Measurements from ENCODE around the gene RFX3. TPM values are rescaled to one million over a fixed set of nuclear protein-coding genes. Genes with fewer than 3 reads are reported as not detected.
A peak's percentile ranks its signal among the peaks of the same experiment; 100 is the strongest.

RFX3 gene
- total RNA-seq, 1 donor from 2014 or later: 71.4 TPM

DNA sequence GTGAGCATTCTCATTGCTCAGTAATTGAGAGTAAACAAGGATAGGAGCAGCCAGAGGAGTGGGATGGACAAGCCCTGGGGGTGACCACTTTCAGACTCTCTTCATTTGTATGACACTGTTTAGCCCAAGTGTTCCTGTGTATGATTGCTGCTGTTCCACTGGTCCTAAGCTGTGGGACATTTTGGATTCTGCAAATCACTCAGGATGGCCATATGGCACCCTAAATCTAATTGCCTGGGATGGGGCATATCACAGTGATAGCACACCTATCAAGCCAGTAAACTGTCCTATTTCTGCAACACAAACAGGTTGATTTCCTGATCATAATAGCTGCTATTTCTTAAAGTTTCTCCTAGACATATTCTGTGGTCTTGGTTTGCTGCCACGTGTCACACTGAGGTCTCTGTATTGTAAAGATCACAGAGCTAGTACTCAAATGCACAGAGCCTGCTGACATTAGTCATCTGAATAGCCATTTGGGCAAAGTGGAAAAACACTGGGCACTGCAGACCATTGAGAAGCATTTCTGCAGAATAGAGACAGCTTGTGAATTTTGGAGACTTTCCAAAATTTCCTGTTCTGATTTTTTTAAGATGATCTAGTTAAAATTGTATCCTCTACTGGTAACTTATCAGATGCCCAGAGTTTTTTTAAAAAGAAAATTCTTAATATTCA, 320.2 kb downstream of the RFX3 start:
- DNase-seq: peak; percentile 9

DNA sequence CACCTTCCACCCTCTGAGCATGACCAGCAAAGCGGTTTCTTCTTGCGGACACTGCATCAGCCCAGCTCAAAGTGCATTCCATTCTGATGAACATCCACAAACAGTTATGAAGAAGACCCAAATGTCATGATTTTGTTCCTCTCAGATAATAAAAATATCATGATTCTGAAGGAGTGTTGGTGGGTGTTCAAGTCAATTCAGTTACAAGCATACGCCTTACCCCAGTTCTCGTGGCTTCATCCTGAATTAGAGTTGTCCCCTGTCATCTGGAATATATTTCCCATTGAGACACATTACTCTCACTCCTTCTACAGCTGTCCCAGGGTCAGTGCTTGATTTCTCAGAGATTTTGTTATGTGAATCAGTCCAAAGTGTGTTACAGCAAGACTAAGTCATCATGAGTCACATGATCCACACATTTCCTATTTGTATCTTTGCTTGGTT, 325.4 kb downstream of the RFX3 start:
- no peak for DNase-seq

- DNase-seq: no peak
These were observed 332.0 kb downstream of the RFX3 start for GRCh38 chr9:3193791-3194190.

DNA sequence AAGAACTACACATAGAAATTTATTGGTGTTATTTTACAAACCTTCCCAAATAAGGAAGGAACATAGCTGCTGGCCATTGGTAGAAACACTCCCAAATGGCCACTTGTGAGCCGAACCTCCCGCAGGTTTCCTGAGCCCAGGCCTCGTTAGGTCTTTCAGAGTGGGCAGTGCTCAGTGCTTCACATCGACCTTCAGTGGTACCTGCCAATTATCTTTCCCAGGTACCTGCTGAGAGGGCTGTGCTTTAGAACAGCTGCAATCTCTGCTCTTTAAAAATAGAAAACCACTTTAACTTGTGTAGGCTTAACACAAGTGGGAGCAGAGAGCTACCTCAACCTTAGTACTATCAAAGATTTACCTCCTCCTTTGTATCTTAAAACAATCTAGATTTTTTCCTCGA, 334.1 kb downstream of the RFX3 start:
- no peak for DNase-seq

GRCh38 chr9:3189113-3189861, 336.5 kb downstream of the RFX3 start:
- no peak for DNase-seq

DNA sequence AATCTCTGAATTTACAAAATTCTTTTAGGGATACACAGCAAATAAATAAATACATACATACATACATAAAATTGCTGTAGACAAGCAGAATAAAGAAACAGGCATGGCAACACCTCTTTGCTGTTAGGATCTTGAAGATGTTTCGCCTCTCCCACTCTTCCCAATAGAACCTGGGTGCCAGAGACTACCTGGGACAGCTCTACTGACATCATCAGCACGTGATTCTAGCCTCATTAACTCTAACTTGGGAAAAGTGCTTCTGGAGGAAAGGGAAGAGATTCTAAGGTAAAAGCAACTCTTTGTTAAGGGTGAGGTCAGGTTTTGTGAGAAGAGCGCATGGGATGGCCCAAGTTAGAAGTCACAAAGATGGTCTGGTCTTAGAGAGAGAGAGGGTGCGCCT, 339.1 kb downstream of the RFX3 start:
- DNase-seq: no peak

GRCh38 chr9:3181049-3181953, 344.5 kb downstream of the RFX3 start:
- peak; percentile 17 for DNase-seq

GRCh38 chr9:3180696-3181048, 345.1 kb downstream of the RFX3 start:
- DNase-seq: no peak

- DNase-seq: no peak
These were observed 346.1 kb downstream of the RFX3 start for GRCh38 chr9:3179711-3180110.

DNA sequence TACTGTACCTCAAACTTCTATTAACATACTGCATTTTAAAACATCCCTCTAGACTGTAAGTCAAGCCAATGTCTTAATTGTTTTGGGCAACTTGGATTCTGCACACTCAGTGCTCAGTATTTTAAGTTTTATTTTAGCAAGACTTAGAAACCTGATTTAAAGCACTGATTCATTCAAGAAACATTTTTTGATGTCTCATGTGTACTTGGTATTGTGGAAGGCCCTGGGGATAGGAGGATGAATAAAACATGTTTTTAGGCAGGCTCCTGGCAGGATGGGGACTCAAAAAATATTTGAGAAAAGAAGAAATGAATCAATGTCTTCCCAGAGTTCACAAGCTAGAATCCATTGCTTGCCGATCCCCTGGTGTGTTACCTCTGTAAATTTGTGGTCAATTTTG, 347.9 kb downstream of the RFX3 start:
- no peak for DNase-seq

GRCh38 chr9:3177146-3177761, 348.5 kb downstream of the RFX3 start:
- no peak for DNase-seq

DNA sequence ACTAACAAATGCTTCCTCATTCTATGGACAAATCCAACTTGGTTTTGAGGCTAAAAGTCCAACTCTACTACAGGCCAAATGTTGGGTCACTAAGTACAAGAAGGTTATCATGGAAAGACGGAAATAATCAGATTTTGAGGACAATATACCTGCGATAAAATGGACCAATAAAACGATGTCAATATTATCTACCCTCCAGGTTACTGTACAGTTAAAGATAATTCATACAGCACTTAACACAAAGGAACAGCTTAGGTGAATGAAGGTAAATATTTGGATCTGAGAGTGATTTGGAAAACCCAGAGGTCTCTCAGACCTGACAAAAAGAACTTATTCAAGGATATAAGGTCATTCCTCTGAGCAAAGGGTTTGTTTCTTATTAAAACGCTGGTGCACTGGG, 352.4 kb downstream of the RFX3 start:
- DNase-seq: no peak

- DNase-seq: no peak
These were observed 355.0 kb downstream of the RFX3 start for GRCh38 chr9:3170819-3171218.

Data from occipital lobe (tissue), 2 donors.